ENCODE results near the gene HMGB4.

Gene HMGB4

DNA sequence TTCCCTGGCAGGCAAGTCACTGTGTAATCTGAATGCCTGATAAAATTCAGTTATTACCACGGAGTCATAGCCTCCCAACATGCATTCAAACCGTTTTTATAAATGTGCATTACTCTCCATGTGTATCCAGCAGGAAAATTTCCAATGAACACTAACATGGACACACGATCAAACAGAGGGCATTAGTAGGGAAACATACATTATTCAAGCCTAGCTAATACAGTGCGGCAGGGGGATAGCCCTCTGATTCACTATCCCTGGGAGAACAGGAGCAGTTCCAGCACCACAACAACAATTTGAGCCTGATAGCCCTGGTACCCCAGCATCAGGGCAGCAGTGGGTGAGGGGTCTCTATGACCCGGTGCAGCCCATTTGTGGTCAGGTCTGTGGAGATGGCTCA, 35.8 kb upstream of the HMGB4 start:
- H3K36me3 ChIP-seq (replicated peaks; ENCODE audit: insufficient read depth, low read length): no peaks in the 10 kb centered on the region
- H3K9me3 ChIP-seq (replicated peaks; ENCODE audit: insufficient read depth, low read length): no peaks in the 10 kb centered on the region
- H3K9ac ChIP-seq (ENCODE audit: low read length): no peak overlapping the region
- H3K9me2 ChIP-seq (replicated peaks; ENCODE audit: insufficient read depth, low read length): no peaks in the 10 kb centered on the region
- peaks cover 8% of the 10 kb centered on the region for H3K27me3 ChIP-seq (replicated peaks; ENCODE audit: insufficient read depth, low read length)
- no peak overlapping the region for H2AFZ ChIP-seq (ENCODE audit: low read length)
- H3K4me3 ChIP-seq (ENCODE audit: low read length): no peak overlapping the region
- no peak overlapping the region for H3K27ac ChIP-seq (ENCODE audit: low read length)
- no peak overlapping the region for H3K4me2 ChIP-seq (ENCODE audit: low read depth, low read length)
- no peaks in the 10 kb centered on the region for H3K4me1 ChIP-seq (ENCODE audit: low read length)
- H3F3A ChIP-seq (ENCODE audit: insufficient read depth, low read length): no peaks in the 10 kb centered on the region
- H4K20me1 ChIP-seq (ENCODE audit: insufficient read depth, low read length): no peaks in the 10 kb centered on the region
- H3K79me2 ChIP-seq (ENCODE audit: low read length): no peaks in the 10 kb centered on the region
- TF ChIP-seq EZH2phosphoT487 (IDR thresholded peaks at IDR 0.05; ENCODE audit: low read length) (no peak), EZH2 (optimal IDR thresholded peaks at IDR 0.05; ENCODE audit: low read depth, low read length) (no peak)
- TF ChIP-seq, protein P1, sequence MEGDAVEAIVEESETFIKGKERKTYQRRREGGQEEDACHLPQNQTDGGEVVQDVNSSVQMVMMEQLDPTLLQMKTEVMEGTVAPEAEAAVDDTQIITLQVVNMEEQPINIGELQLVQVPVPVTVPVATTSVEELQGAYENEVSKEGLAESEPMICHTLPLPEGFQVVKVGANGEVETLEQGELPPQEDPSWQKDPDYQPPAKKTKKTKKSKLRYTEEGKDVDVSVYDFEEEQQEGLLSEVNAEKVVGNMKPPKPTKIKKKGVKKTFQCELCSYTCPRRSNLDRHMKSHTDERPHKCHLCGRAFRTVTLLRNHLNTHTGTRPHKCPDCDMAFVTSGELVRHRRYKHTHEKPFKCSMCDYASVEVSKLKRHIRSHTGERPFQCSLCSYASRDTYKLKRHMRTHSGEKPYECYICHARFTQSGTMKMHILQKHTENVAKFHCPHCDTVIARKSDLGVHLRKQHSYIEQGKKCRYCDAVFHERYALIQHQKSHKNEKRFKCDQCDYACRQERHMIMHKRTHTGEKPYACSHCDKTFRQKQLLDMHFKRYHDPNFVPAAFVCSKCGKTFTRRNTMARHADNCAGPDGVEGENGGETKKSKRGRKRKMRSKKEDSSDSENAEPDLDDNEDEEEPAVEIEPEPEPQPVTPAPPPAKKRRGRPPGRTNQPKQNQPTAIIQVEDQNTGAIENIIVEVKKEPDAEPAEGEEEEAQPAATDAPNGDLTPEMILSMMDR (IDR thresholded peaks at IDR 0.05; ENCODE audit: low read length): no peak
- DNase-seq: no peak

DNA sequence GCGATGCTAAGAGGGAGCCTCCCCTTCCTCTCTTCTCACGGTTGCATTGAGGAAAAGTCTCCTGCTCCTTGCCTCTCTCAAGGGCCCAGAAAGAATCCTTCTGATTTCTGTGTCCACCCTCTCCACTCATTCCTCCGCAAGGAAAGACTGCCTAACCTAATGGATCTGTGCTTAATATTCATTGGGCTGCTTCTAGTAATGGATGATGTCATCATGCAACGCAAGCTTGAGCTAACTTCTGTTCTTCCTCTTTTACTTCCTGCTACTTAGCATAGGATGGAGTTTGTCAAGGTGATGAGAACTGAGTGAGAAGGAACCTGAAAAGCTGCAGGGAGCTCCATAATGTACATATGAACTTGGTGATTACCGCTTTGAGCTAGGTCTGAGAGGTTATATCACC, 35.2 kb upstream of the HMGB4 start:
- Histone ChIP-seq H3K27ac (ENCODE audit: low read length) (no peak overlapping the region), H3K9me3 (replicated peaks; ENCODE audit: insufficient read depth, low read length) (no peaks in the 10 kb centered on the region), H3K9ac (ENCODE audit: low read length) (no peak overlapping the region), H3K4me3 (ENCODE audit: low read length) (no peak overlapping the region), H3K4me1 (ENCODE audit: low read length) (no peaks in the 10 kb centered on the region), H3F3A (ENCODE audit: insufficient read depth, low read length) (no peaks in the 10 kb centered on the region), H3K27me3 (replicated peaks; ENCODE audit: insufficient read depth, low read length) (peaks cover 7% of the 10 kb centered on the region), H3K79me2 (ENCODE audit: low read length) (no peaks in the 10 kb centered on the region), H3K4me2 (ENCODE audit: low read depth, low read length) (no peak overlapping the region), H4K20me1 (ENCODE audit: insufficient read depth, low read length) (no peaks in the 10 kb centered on the region), H2AFZ (ENCODE audit: low read length) (no peak overlapping the region), H3K36me3 (replicated peaks; ENCODE audit: insufficient read depth, low read length) (no peaks in the 10 kb centered on the region), H3K9me2 (replicated peaks; ENCODE audit: insufficient read depth, low read length) (no peaks in the 10 kb centered on the region)
- TF ChIP-seq EZH2phosphoT487 (IDR thresholded peaks at IDR 0.05; ENCODE audit: low read length): no peak
- TF ChIP-seq, protein P1 (IDR thresholded peaks at IDR 0.05; ENCODE audit: low read length): no peak
- no peak for TF ChIP-seq EZH2 (optimal IDR thresholded peaks at IDR 0.05; ENCODE audit: low read depth, low read length)
- no peak for DNase-seq

DNA sequence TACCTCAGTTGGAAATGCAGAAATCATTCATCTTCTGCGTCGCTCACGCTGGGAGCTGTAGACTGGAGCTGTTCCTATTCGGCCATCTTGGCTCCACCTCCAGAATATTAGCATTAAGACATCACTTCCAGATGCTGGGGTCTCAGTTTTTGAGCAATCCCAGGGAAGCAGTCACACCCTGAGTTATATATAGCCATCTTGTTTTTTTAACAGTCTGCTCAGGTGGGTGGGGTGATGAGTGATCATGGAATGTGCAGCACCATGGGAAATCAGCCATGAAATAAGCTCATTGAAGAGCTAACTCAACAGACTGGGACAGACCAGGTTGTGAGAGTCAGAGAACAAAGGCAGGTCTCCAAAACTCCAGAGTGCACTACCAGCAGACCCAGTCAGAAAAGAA, 27.0 kb upstream of the HMGB4 start:
- DNase-seq: no peak
- H3K27ac ChIP-seq (ENCODE audit: low read length): no peak overlapping the region

More for the DNA sequence above, 27.0 kb upstream of the HMGB4 start:
- Histone ChIP-seq H2AFZ (ENCODE audit: low read length) (no peak overlapping the region), H3K4me3 (ENCODE audit: low read length) (no peak overlapping the region), H3K27me3 (replicated peaks; ENCODE audit: insufficient read depth, low read length) (peaks cover 32% of the 10 kb centered on the region), H3K9ac (ENCODE audit: low read length) (no peak overlapping the region), H3K79me2 (ENCODE audit: low read length) (no peaks in the 10 kb centered on the region), H4K20me1 (ENCODE audit: insufficient read depth, low read length) (no peaks in the 10 kb centered on the region), H3K9me2 (replicated peaks; ENCODE audit: insufficient read depth, low read length) (no peaks in the 10 kb centered on the region), H3K36me3 (replicated peaks; ENCODE audit: insufficient read depth, low read length) (no peaks in the 10 kb centered on the region), H3K4me2 (ENCODE audit: low read depth, low read length) (no peak overlapping the region), H3K4me1 (ENCODE audit: low read length) (no peaks in the 10 kb centered on the region), H3K9me3 (replicated peaks; ENCODE audit: insufficient read depth, low read length) (no peaks in the 10 kb centered on the region), H3F3A (ENCODE audit: insufficient read depth, low read length) (no peaks in the 10 kb centered on the region)
- no peak for TF ChIP-seq EZH2 (optimal IDR thresholded peaks at IDR 0.05; ENCODE audit: low read depth, low read length)
- TF ChIP-seq, protein P1 (IDR thresholded peaks at IDR 0.05; ENCODE audit: low read length): no peak
- TF ChIP-seq EZH2phosphoT487 (IDR thresholded peaks at IDR 0.05; ENCODE audit: low read length): no peak
